PC-9 (cell line): Measurements from ENCODE around the gene SLC44A1. TPM values are rescaled to one million over a fixed set of nuclear protein-coding genes. Genes with fewer than 3 reads are reported as not detected.

Experiments used
- BruUV-seq: library from RNA; stranded (reverse); fragments of 400-500 nt; replicated peaks from 2 replicates; lab custom pipeline; 2021; lab: Mats Ljungman, UMichigan
- CTCF ChIA-PET: fragments of 300-600 bp; sonication (Branson Sonifier 250); formaldehyde crosslinking; loops from one replicate; lab custom pipeline; 2022; ENCODE audit warnings: antibody characterized with exemption; lab: Charles Lee
- POLR2A ChIA-PET: fragments of 300-600 bp; sonication (Branson Sonifier 250); formaldehyde crosslinking; loops from one replicate; lab custom pipeline; 2022; ENCODE audit warnings: antibody characterized with exemption; ENCODE audit not compliant: unreplicated experiment; lab: Charles Lee
- DNase-seq, 2 experiments: peaks; one replicate each; pipeline versions ENCODE4 v3.0.0 to v3.0.0-alpha.2; 2015 to 2022; ENCODE audit warnings: mixed read lengths in 1 of 2
- H2AFZ ChIP-seq: fragments of 200-600 bp; sonication (generic); 2 replicates; pipeline ENCODE4 v1.8.1; 2017; ENCODE audit warnings: antibody characterized with exemption
- H3F3A ChIP-seq: fragments of 200-600 bp; sonication (generic); 2 replicates; pipeline ENCODE4 v1.8.1; 2017; ENCODE audit warnings: antibody characterized with exemption, mild to moderate bottlenecking, low read depth; ENCODE audit not compliant: insufficient read depth
- H3K27ac ChIP-seq: fragments of 200-600 bp; sonication (generic); 2 replicates; pipeline ENCODE4 v1.6.1; 2016; ENCODE audit warnings: mixed run types
- H3K27me3 ChIP-seq: fragments of 200-600 bp; sonication (generic); 2 replicates; pipeline ENCODE4 v1.6.1; 2016; ENCODE audit warnings: low read depth, mixed run types; ENCODE audit not compliant: insufficient read depth
- H3K36me3 ChIP-seq: fragments of 200-600 bp; sonication (generic); 2 replicates; pipeline ENCODE4 v1.6.1; 2016; ENCODE audit warnings: low read depth, mixed run types
- H3K4me1 ChIP-seq: fragments of 200-600 bp; sonication (generic); replicated peaks from 2 replicates; pipeline ENCODE4 v1.6.1; 2016; ENCODE audit warnings: mixed run types; ENCODE audit not compliant: insufficient read depth
- H3K4me2 ChIP-seq: fragments of 200-600 bp; sonication (generic); 2 replicates; pipeline ENCODE4 v1.6.1; 2017; ENCODE audit warnings: mixed run types
- H3K4me3 ChIP-seq: fragments of 200-600 bp; sonication (generic); 2 replicates; pipeline ENCODE4 v1.6.1; 2016; ENCODE audit warnings: mixed run types
- H3K79me2 ChIP-seq: fragments of 200-600 bp; sonication (generic); 2 replicates; pipeline ENCODE4 v1.6.1; 2017; ENCODE audit warnings: low read depth, mixed run types
- H3K9me2 ChIP-seq: fragments of 200-600 bp; sonication (generic); 2 replicates; pipeline ENCODE4 v1.8.1; 2017; ENCODE audit warnings: mild to moderate bottlenecking; ENCODE audit not compliant: insufficient read depth
- H3K9me3 ChIP-seq: fragments of 200-600 bp; sonication (generic); 2 replicates; pipeline ENCODE4 v1.8.1; 2016; ENCODE audit warnings: low read depth; ENCODE audit not compliant: insufficient read depth
- H4K20me1 ChIP-seq: fragments of 200-600 bp; sonication (generic); 2 replicates; pipeline ENCODE4 v1.8.1; 2017; ENCODE audit not compliant: insufficient read depth
- CTCF ChIP-seq: fragments of 200-600 bp; sonication (generic); conservative IDR thresholded peaks from 2 replicates; pipeline ENCODE4 v1.6.1; 2017; ENCODE audit warnings: mixed run types, antibody characterized with exemption, mild to moderate bottlenecking, moderate library complexity
- EZH2 ChIP-seq: fragments of 200-600 bp; sonication (generic); IDR thresholded peaks from 2 replicates; pipeline ENCODE4 v1.8.0; 2017; ENCODE audit warnings: antibody characterized with exemption, low read depth
- intact Hi-C: fragments of 100-400 bp; cut with micrococcal nuclease; formaldehyde crosslinking; loops from one replicate; pipeline ENCODE4 v1.10.0; 2022; ENCODE audit not compliant: unreplicated experiment
- total RNA-seq: library from RNA; stranded (reverse); gene quantifications from 2 replicates; pipeline ENCODE4 v1.2.3, GENCODE V29; 2021

SLC44A1 gene
- total RNA-seq, 1 experiment from 2014 or later = 95.2 TPM

- 0 out of 2 replicates have a peak, but pooled peaks cover 3% of the 10 kb centered on the region for H4K20me1 ChIP-seq
- no peaks in the 10 kb centered on the region for H3K79me2 ChIP-seq
- CTCF ChIA-PET = no interaction called here
- no peak for TF ChIP-seq EZH2
- no peak for TF ChIP-seq CTCF
- no peak overlapping the region for H3K4me3 ChIP-seq
- no peaks in the 10 kb centered on the region for H3K27me3 ChIP-seq
- no peaks in the 10 kb centered on the region for H3K4me1 ChIP-seq
- no peak for DNase-seq
- H3K4me2 ChIP-seq = no peak overlapping the region
- no peak overlapping the region for H2AFZ ChIP-seq
- intact Hi-C loops = no loop called here
- no peaks in the 10 kb centered on the region for H3K36me3 ChIP-seq
- H3K9me3 ChIP-seq = no peaks in the 10 kb centered on the region
- BruUV-seq = no TSS peak
- no peaks in the 10 kb centered on the region for H3F3A ChIP-seq
- POLR2A ChIA-PET = no interaction called here
- no peak overlapping the region for H3K27ac ChIP-seq
- H3K9me2 ChIP-seq = no peaks in the 10 kb centered on the region
Observed at GRCh38 chr9:105328296-105328695, 83.8 kb downstream of the SLC44A1 start.

- H3K27ac ChIP-seq = no peak overlapping the region
- no peaks in the 10 kb centered on the region for H3K27me3 ChIP-seq
- no peaks in the 10 kb centered on the region for H3K36me3 ChIP-seq
- TF ChIP-seq CTCF = no peak
- no peak for TF ChIP-seq EZH2
- peaks cover 3% of the 10 kb centered on the region; the same call in 1 of the 2 replicates for H4K20me1 ChIP-seq
- no peak overlapping the region for H2AFZ ChIP-seq
- no peak overlapping the region for H3K4me2 ChIP-seq
- no peaks in the 10 kb centered on the region for H3K79me2 ChIP-seq
- intact Hi-C loops = no loop called here
- no TSS peak for BruUV-seq
- ChIA-PET POLR2A (no interaction called here), CTCF (no interaction called here)
- DNase-seq = no peak
- H3F3A ChIP-seq = no peaks in the 10 kb centered on the region
- H3K4me1 ChIP-seq = no peaks in the 10 kb centered on the region
- H3K4me3 ChIP-seq = no peak overlapping the region
- no peaks in the 10 kb centered on the region for H3K9me2 ChIP-seq
- H3K9me3 ChIP-seq = no peaks in the 10 kb centered on the region
Observed at GRCh38 chr9:105328872-105329718, 84.6 kb downstream of the SLC44A1 start.

- H4K20me1 ChIP-seq = peaks cover 3% of the 10 kb centered on the region; the same call in 1 of the 2 replicates
- no peak for DNase-seq
- POLR2A ChIA-PET = no interaction called here
- H3K4me1 ChIP-seq = no peaks in the 10 kb centered on the region
- H3K9me2 ChIP-seq = no peaks in the 10 kb centered on the region
- H3K27me3 ChIP-seq = no peaks in the 10 kb centered on the region
- H2AFZ ChIP-seq = no peak overlapping the region
- no peaks in the 10 kb centered on the region for H3K36me3 ChIP-seq
- no peak overlapping the region for H3K4me3 ChIP-seq
- no peaks in the 10 kb centered on the region for H3K9me3 ChIP-seq
- intact Hi-C loops = no loop called here
- H3K79me2 ChIP-seq = no peaks in the 10 kb centered on the region
- CTCF ChIA-PET = no interaction called here
- H3K4me2 ChIP-seq = no peak overlapping the region
- H3F3A ChIP-seq = no peaks in the 10 kb centered on the region
- TF ChIP-seq EZH2 (no peak), CTCF (no peak)
- H3K27ac ChIP-seq = no peak overlapping the region
- no TSS peak for BruUV-seq
Observed at GRCh38 chr9:105329719-105330062, 85.2 kb downstream of the SLC44A1 start.
